ENCODE results near the gene MTCL1.

Gene MTCL1

GRCh38 chr18:8720141-8720540, 14.8 kb downstream of the MTCL1 start:
- H3K4me3 ChIP-seq (ENCODE audit: low read length, poor library complexity, severe bottlenecking) = no peak overlapping the region
- TF ChIP-seq EZH2phosphoT487 (IDR thresholded peaks at IDR 0.05; ENCODE audit: borderline replicate concordance) = no peak
- no peak for TF ChIP-seq CTCF (conservative IDR thresholded peaks at IDR 0.05; ENCODE audit: low read length)

GRCh38 chr18:8721094-8721669, 15.8 kb downstream of the MTCL1 start:
- Histone ChIP-seq H3K9ac (ENCODE audit: low read depth, low read length, poor library complexity, severe bottlenecking) (no peak overlapping the region), H3K79me2 (ENCODE audit: insufficient read depth, low read length) (peaks cover 10% of the 10 kb centered on the region; the same call in 1 of the 2 replicates), H3K4me3 (ENCODE audit: low read length, poor library complexity, severe bottlenecking) (no peak overlapping the region), H3K9me2 (replicated peaks; ENCODE audit: low read depth, low read length) (no peaks in the 10 kb centered on the region), H2AFZ (ENCODE audit: low read length) (no peak overlapping the region), H3K4me1 (ENCODE audit: insufficient read depth, low read length, poor library complexity, severe bottlenecking) (peaks cover 4% of the 10 kb centered on the region), H3F3A (ENCODE audit: low read depth) (no peaks in the 10 kb centered on the region), H3K9me3 (ENCODE audit: insufficient read depth, low read depth, low read length) (no peaks in the 10 kb centered on the region), H3K4me2 (ENCODE audit: low read depth, low read length, poor library complexity, severe bottlenecking) (no peak overlapping the region), H4K20me1 (ENCODE audit: insufficient read depth, low read length, poor library complexity, severe bottlenecking) (no peaks in the 10 kb centered on the region), H3K27me3 (ENCODE audit: insufficient read depth, low read length, poor library complexity, severe bottlenecking) (no peaks in the 10 kb centered on the region), H3K36me3 (ENCODE audit: insufficient read depth, low read length) (peaks cover 34% of the 10 kb centered on the region; the same call in 1 of the 2 replicates)
- no peak for TF ChIP-seq EZH2phosphoT487 (IDR thresholded peaks at IDR 0.05; ENCODE audit: borderline replicate concordance)
- no peak for TF ChIP-seq CTCF (conservative IDR thresholded peaks at IDR 0.05; ENCODE audit: low read length)

More at GRCh38 chr18:8720141-8720540, 14.8 kb downstream of the MTCL1 start:
- H3F3A ChIP-seq (ENCODE audit: low read depth) = no peaks in the 10 kb centered on the region
- H3K36me3 ChIP-seq (ENCODE audit: insufficient read depth, low read length) = peaks cover 34% of the 10 kb centered on the region; the same call in 1 of the 2 replicates
- H3K27me3 ChIP-seq (ENCODE audit: insufficient read depth, low read length, poor library complexity, severe bottlenecking) = no peaks in the 10 kb centered on the region
- H3K4me1 ChIP-seq (ENCODE audit: insufficient read depth, low read length, poor library complexity, severe bottlenecking) = peaks cover 4% of the 10 kb centered on the region
- no peak overlapping the region for H3K4me2 ChIP-seq (ENCODE audit: low read depth, low read length, poor library complexity, severe bottlenecking)
- peaks cover 9% of the 10 kb centered on the region; the same call in 1 of the 2 replicates for H3K79me2 ChIP-seq (ENCODE audit: insufficient read depth, low read length)
- H3K9me2 ChIP-seq (replicated peaks; ENCODE audit: low read depth, low read length) = no peaks in the 10 kb centered on the region
- H3K9ac ChIP-seq (ENCODE audit: low read depth, low read length, poor library complexity, severe bottlenecking) = no peak overlapping the region
- H2AFZ ChIP-seq (ENCODE audit: low read length) = no peak overlapping the region
- no peaks in the 10 kb centered on the region for H3K9me3 ChIP-seq (ENCODE audit: insufficient read depth, low read depth, low read length)
- H4K20me1 ChIP-seq (ENCODE audit: insufficient read depth, low read length, poor library complexity, severe bottlenecking) = no peaks in the 10 kb centered on the region

- Histone ChIP-seq H3K9me2 (replicated peaks; ENCODE audit: low read depth, low read length) (no peaks in the 10 kb centered on the region), H3K4me2 (ENCODE audit: low read depth, low read length, poor library complexity, severe bottlenecking) (no peak overlapping the region), H4K20me1 (ENCODE audit: insufficient read depth, low read length, poor library complexity, severe bottlenecking) (no peaks in the 10 kb centered on the region), H2AFZ (ENCODE audit: low read length) (no peak overlapping the region), H3K36me3 (ENCODE audit: insufficient read depth, low read length) (peaks cover 38% of the 10 kb centered on the region; the same call in 1 of the 2 replicates), H3K4me1 (ENCODE audit: insufficient read depth, low read length, poor library complexity, severe bottlenecking) (peaks cover 4% of the 10 kb centered on the region), H3K27me3 (ENCODE audit: insufficient read depth, low read length, poor library complexity, severe bottlenecking) (no peaks in the 10 kb centered on the region), H3K79me2 (ENCODE audit: insufficient read depth, low read length) (peaks cover 13% of the 10 kb centered on the region; the same call in 1 of the 2 replicates), H3K9me3 (ENCODE audit: insufficient read depth, low read depth, low read length) (no peaks in the 10 kb centered on the region), H3K9ac (ENCODE audit: low read depth, low read length, poor library complexity, severe bottlenecking) (no peak overlapping the region), H3F3A (ENCODE audit: low read depth) (no peaks in the 10 kb centered on the region), H3K4me3 (ENCODE audit: low read length, poor library complexity, severe bottlenecking) (no peak overlapping the region)
- TF ChIP-seq CTCF (conservative IDR thresholded peaks at IDR 0.05; ENCODE audit: low read length) (no peak), EZH2phosphoT487 (IDR thresholded peaks at IDR 0.05; ENCODE audit: borderline replicate concordance) (no peak)
These were observed 16.4 kb downstream of the MTCL1 start for GRCh38 chr18:8721716-8722115.

Measured in Loucy (cell line).